ENCODE measurements around the gene PARL.

- no peak for TF ChIP-seq CTCF (IDR thresholded peaks at IDR 0.05)
- no peak for TF ChIP-seq POLR2A (IDR thresholded peaks at IDR 0.05)
These were observed 102.0 kb downstream of the PARL start for GRCh38 chr3:183782576-183783276.

Measured in tibial nerve (tissue), 3 donors.